Measurements from ENCODE around the gene GIMAP6. TPM values are rescaled to one million over a fixed set of nuclear protein-coding genes. Genes with fewer than 3 reads are reported as not detected.
"Not testable (repeated sequence)": the region's sequence is repeated elsewhere in the genome, so short reads cannot be mapped to it uniquely, and the experiment has no call there.

Gene GIMAP6
- polyA plus RNA-seq, 1 of the 3 experiments (the other 2 are of a cell fraction), result 0.05 TPM

DNA sequence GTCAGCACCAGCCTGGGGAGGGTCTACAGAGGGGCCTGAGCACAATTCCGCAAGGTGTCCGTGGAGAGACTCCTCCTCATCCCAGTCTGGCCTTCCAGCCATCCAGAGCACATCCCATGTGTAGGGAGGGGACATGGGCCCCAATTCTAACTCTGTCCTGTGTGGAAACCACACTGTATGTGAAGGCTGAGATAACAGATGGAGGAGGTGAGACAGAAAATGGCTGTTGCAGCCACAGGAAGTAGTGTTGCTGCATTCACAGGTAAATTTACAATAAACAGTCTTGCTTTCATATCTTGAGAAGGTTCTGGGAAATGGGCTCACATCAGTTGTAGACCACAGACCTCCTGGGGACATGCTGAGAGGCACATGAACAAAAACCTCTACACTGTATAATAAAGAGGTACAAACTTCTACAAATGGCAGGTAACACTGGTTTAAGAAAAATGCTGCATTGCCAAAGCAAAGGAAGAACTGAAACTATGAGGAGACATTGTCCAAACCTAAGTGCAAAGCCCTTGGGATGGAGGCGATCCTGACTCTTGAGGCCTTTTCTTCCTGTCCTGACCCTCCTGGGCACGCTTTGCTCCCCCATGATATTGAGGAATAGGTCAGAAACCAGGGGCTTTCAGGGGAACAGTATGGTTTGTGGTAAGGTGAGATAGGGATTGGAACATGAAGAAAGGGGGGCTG is 31.8 kb upstream of the GIMAP6 start:
- POLR2A ChIA-PET, result no interaction called here
- peaks cover 5% of the 10 kb centered on the region; the same call in 1 of the 2 replicates for H3K27me3 ChIP-seq (ENCODE audit: insufficient read depth)
- H3K36me3 ChIP-seq (replicated peaks in 1 of 2; ENCODE audit: control insufficient read depth in 1 of 2, insufficient read depth in 2 of 2, low read length in 1 of 2), result no peaks in the 10 kb centered on the region
- H3K79me2 ChIP-seq (ENCODE audit: insufficient read depth), result no peaks in the 10 kb centered on the region
- no peak for TF ChIP-seq JUND (IDR thresholded peaks at IDR 0.05)
- no peak for TF ChIP-seq MEF2A (IDR thresholded peaks at IDR 0.05; ENCODE audit: borderline replicate concordance, low read depth)
- no peak for TF ChIP-seq FOXM1 (IDR thresholded peaks at IDR 0.05; ENCODE audit: low read depth)
- H2AFZ ChIP-seq (ENCODE audit: low read depth), result no peak overlapping the region
- CTCF ChIA-PET, result no interaction called here
- DNase-seq, result no peak
- no peaks in the 10 kb centered on the region for H3K9me2 ChIP-seq
- H3K4me2 ChIP-seq, result no peak overlapping the region
- no peak overlapping the region for H3K4me3 ChIP-seq (ENCODE audit: low read depth in 2 of 2, low read length in 1 of 2)
- no peaks in the 10 kb centered on the region for H3K9me3 ChIP-seq
- H4K20me1 ChIP-seq (ENCODE audit: insufficient read depth), result no peaks in the 10 kb centered on the region
- 5% methylated on average over 4 of the region's 4 CpGs for WGBS (ENCODE audit: low lambda C conversion rate)
- no peak overlapping the region for H3K27ac ChIP-seq (ENCODE audit: low read depth in 2 of 2, low read length in 1 of 2)
- H3K9ac ChIP-seq, result no peak overlapping the region
- no peaks in the 10 kb centered on the region for H3F3A ChIP-seq (replicated peaks; ENCODE audit: insufficient read depth)
- H3K4me1 ChIP-seq (ENCODE audit: control insufficient read depth in 1 of 2, insufficient read depth in 2 of 2, low read depth in 1 of 2, low read length in 1 of 2), result no peaks in the 10 kb centered on the region

GRCh38 chr7:150662821-150663220 is 30.6 kb upstream of the GIMAP6 start:
- H2AFZ ChIP-seq (ENCODE audit: low read depth); H3K4me1 ChIP-seq (ENCODE audit: control insufficient read depth in 1 of 2, insufficient read depth in 2 of 2, low read depth in 1 of 2, low read length in 1 of 2); CTCF ChIA-PET; H3K36me3 ChIP-seq (replicated peaks in 1 of 2; ENCODE audit: control insufficient read depth in 1 of 2, insufficient read depth in 2 of 2, low read length in 1 of 2); H3K27ac ChIP-seq (ENCODE audit: low read depth in 2 of 2, low read length in 1 of 2); H3K9ac ChIP-seq; DNase-seq; H3F3A ChIP-seq (replicated peaks; ENCODE audit: insufficient read depth); H4K20me1 ChIP-seq (ENCODE audit: insufficient read depth); POLR2A ChIA-PET; H3K9me2 ChIP-seq; H3K4me2 ChIP-seq; H3K9me3 ChIP-seq; H3K4me3 ChIP-seq (ENCODE audit: low read depth in 2 of 2, low read length in 1 of 2); H3K79me2 ChIP-seq (ENCODE audit: insufficient read depth): not testable (repeated sequence)
- H3K27me3 ChIP-seq (ENCODE audit: insufficient read depth), result peaks cover 13% of the 10 kb centered on the region; the same call in 1 of the 2 replicates

DNA sequence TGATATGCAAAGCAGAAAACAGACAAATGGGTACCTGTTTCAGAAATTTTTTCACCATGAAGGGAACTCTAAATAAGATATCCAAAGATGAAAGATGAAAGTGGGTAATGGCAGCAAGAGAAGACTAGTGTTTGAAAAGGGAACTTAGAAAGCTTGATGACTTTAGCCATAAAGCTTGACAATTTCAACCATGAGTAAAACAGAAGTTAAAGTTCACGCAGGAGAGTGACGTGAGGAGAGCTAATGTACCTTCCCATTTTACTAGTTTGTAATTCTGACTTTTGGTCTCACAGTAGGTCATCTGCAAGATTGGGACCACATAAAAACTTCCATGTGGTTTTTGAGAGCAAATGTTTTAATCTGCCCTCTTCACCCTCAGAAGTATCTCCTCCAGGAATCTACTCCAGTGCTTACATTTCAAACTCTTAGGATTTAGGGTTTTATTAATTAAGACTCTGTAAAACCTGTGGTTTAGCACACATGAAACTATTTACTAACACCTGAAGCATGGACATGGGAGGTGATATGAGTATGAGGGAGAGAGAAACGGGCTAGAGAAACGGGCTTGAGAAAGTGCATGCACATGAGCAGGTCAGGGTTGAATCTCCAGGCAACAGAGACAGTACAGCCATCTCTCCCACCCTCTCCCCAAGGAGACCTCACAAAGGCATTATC is 28.9 kb upstream of the GIMAP6 start:
- Histone ChIP-seq H3K27ac (ENCODE audit: low read depth in 2 of 2, low read length in 1 of 2) (no peak overlapping the region), H3K36me3 (replicated peaks in 1 of 2; ENCODE audit: control insufficient read depth in 1 of 2, insufficient read depth in 2 of 2, low read length in 1 of 2) (no peaks in the 10 kb centered on the region), H3K4me3 (ENCODE audit: low read depth in 2 of 2, low read length in 1 of 2) (no peak overlapping the region), H3K4me1 (ENCODE audit: control insufficient read depth in 1 of 2, insufficient read depth in 2 of 2, low read depth in 1 of 2, low read length in 1 of 2) (no peaks in the 10 kb centered on the region), H3K9me3 (no peaks in the 10 kb centered on the region), H3K79me2 (ENCODE audit: insufficient read depth) (no peaks in the 10 kb centered on the region), H3K9ac (no peak overlapping the region), H4K20me1 (ENCODE audit: insufficient read depth) (no peaks in the 10 kb centered on the region), H3K9me2 (no peaks in the 10 kb centered on the region), H3F3A (replicated peaks; ENCODE audit: insufficient read depth) (no peaks in the 10 kb centered on the region), H3K4me2 (no peak overlapping the region), H3K27me3 (ENCODE audit: insufficient read depth) (peaks cover 16% of the 10 kb centered on the region; the same call in 1 of the 2 replicates), H2AFZ (ENCODE audit: low read depth) (no peak overlapping the region)
- WGBS (ENCODE audit: low lambda C conversion rate), result 13% methylated on average over 4 of the region's 4 CpGs
- CTCF ChIA-PET, result no interaction called here
- DNase-seq, result no peak
- POLR2A ChIA-PET, result no interaction called here
- TF ChIP-seq, protein P1, sequence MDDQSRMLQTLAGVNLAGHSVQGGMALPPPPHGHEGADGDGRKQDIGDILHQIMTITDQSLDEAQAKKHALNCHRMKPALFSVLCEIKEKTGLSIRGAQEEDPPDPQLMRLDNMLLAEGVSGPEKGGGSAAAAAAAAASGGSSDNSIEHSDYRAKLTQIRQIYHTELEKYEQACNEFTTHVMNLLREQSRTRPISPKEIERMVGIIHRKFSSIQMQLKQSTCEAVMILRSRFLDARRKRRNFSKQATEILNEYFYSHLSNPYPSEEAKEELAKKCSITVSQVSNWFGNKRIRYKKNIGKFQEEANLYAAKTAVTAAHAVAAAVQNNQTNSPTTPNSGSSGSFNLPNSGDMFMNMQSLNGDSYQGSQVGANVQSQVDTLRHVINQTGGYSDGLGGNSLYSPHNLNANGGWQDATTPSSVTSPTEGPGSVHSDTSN (IDR thresholded peaks at IDR 0.05), result no peak
- TF ChIP-seq SMC3 (IDR thresholded peaks at IDR 0.05; ENCODE audit: low read depth, low read length) (no peak), TAF1 (IDR thresholded peaks at IDR 0.05; ENCODE audit: borderline replicate concordance, low read depth, low read length) (no peak), GABPA (IDR thresholded peaks at IDR 0.05; ENCODE audit: low read depth) (no peak), RCOR1 (IDR thresholded peaks at IDR 0.05; ENCODE audit: low read length) (no peak), USF1 (IDR thresholded peaks at IDR 0.05; ENCODE audit: borderline replicate concordance, low read depth) (no peak), RFX5 (IDR thresholded peaks at IDR 0.05; ENCODE audit: low read length) (no peak), RXRA (IDR thresholded peaks at IDR 0.05; ENCODE audit: borderline replicate concordance, low read depth) (no peak), CHD2 (IDR thresholded peaks at IDR 0.05; ENCODE audit: low read length, partially characterized antibody) (no peak), SIN3A (IDR thresholded peaks at IDR 0.05; ENCODE audit: borderline replicate concordance, low read depth, low read length) (no peak), FOXJ3 (CRISPR knock-in tag; IDR thresholded peaks at IDR 0.05) (no peak), RAD21 (IDR thresholded peaks at IDR 0.05; ENCODE audit: low read length) (no peak)
